Islet precursor cell (in vitro differentiated cells): Measurements from ENCODE around the gene LUC7L.
A peak's percentile ranks its signal among the peaks of the same experiment; 100 is the strongest.
"Not testable (repeated sequence)": the region's sequence is repeated elsewhere in the genome, so short reads cannot be mapped to it uniquely, and the experiment has no call there.

Experiments
- DNase-seq: peaks from one replicate; pipeline ENCODE4 v3.0.0-alpha.2; 2018

The LUC7L gene

GRCh38 chr16:164134-164823, 65.0 kb downstream of the LUC7L start:
- DNase-seq, result not testable (repeated sequence)

DNA sequence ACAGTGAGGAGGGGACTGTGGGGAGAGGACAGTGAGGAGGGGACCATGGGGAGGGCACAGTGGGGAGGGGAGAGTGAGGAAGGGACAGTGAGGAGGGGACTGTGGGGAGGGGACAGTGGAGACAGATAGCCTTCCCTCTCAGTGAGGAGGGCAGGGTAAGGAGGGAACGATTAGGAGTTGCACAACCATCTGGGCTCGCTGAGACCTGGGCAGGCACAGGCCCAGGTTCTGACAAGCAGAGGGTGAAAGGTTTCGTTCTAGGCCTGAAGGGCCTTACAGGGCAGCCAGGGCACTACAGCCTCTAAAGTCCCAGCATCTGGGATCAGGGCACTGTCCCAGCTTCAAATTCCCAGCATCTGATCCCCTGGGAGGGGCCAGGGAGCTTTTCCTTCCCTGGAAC, 65.6 kb downstream of the LUC7L start:
- not testable (repeated sequence) for DNase-seq

DNA sequence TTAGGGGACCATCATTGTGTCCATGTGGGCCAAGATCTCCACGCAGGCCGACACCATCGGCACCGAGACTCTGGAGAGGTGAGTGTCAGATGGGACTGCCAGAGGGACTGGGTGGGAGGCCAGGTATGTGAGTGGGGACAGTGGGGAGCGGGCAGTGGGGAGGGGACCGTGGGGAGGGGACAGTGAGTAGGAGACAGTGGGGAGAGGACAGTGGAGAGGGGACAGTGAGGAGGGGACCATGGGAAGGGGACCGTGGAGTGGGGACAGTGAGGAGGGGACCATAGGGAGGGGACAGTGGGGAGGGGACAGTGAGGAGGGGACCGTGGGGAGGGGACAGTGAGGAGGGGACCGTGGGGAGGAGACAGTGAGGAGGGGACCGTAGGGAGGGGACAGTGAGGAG, 66.1 kb downstream of the LUC7L start:
- DNase-seq, result not testable (repeated sequence)

DNA sequence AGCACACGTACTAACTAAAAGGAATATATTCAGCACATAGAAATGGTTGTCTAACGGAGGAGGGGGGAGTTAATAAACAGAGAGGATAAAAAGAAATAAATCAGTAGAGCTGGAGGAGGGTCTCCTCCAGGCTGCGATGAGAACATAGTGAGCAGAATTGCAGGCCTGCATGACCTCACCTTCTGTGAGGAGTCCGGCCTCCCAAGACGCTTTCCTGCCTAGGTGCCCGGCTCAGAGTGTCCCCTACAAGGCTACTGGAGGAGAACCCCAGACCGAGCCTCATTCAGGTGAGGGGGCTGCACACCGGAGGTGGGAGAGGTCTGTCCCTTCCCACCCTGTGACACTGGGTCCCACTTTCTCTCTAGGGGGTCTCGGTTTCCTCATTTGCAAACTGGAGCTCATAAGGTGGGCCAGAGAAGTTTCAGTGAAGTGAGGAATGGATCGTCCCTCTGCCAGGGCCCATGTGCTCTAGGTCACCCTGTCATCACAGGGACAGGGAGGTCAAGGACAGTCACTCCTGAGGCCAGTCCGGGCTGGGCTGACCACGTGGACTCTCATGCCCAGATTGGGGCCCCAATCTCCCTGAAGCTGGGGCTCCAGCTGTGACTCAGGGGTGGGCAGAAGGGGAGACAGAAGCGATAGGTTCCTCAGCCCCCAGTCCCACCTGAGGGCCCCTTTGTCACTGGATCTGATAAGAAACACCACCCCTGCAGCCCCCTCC, 66.8 kb downstream of the LUC7L start:
- DNase-seq, result no peak

GRCh38 chr16:160691-161190, 68.5 kb downstream of the LUC7L start:
- DNase-seq, result no peak

DNA sequence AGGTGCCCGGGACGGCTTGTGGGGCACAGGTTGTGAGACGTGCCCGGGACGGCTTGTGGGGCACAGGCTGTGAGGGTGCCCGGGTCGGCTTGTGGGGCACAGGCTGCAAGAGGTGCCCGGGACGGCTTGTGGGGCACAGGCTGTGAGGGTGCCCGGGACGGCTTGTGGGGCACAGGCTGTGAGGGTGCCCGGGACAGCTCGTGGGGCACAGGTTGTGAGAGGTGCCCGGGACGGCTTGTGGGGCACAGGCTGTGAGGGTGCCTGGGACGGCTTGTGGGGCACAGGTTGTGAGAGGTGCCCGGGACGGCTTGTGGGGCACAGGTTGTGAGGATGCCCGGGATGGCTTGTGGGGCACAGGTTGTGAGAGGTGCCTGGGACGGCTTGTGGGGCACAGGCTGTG, 69.0 kb downstream of the LUC7L start:
- DNase-seq, result not testable (repeated sequence)

DNA sequence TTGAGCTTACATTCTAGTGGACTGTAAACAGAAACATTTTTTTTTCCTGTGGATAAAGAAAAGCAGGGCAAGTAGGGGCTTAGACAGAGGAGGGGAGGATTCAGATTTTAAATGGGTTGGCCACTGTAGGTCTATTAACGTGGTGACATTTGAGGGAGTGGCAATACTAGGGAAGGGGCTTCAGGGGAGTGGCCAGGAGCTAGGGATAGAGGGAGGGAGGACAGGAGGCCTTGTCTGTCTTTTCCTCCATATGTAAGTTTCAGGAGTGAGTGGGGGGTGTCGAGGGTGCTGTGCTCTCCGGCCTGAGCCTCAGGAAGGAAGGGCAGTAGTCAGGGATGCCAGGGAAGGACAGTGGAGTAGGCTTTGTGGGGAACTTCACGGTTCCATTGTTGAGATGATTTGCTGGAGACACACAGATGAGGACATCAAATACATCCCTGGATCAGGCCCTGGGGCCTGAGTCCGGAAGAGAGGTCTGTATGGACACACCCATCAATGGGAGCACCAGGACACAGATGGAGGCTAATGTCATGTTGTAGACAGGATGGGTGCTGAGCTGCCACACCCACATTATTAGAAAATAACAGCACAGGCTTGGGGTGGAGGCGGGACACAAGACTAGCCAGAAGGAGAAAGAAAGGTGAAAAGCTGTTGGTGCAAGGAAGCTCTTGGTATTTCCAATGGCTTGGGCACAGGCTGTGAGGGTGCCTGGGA, 70.0 kb downstream of the LUC7L start:
- no peak for DNase-seq

GRCh38 chr16:155031-155398, 74.2 kb downstream of the LUC7L start:
- DNase-seq, result no peak

GRCh38 chr16:154217-155030, 74.8 kb downstream of the LUC7L start:
- DNase-seq, result peak; percentile 70

DNA sequence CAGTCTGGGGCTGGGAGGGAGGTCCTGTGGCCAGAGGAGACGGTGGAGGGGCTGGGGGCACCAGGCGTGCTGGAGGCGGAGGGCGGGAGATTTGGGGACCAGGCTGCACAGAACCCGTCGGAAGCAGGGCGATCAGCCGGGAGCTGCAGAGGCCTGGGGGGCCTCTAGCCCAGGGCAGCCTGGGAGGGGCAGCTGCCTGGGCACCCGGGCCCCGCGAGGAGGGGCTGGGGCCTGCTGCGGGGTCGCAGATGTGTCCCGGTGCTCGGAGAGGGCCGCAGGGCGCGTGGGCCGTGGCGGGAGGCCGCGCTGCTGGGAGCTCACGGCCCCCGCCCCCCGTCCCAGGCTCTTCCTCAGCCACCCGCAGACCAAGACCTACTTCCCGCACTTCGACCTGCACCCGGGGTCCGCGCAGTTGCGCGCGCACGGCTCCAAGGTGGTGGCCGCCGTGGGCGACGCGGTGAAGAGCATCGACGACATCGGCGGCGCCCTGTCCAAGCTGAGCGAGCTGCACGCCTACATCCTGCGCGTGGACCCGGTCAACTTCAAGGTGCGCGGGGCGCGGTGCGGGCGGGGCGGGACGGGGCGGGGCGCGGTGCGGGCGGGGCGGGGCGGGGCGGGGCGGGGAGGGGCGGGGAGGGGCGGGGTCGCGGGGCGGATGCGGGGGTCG, 75.6 kb downstream of the LUC7L start:
- not testable (repeated sequence) for DNase-seq

- DNase-seq, result not testable (repeated sequence)
These were observed 76.1 kb downstream of the LUC7L start for GRCh38 chr16:153129-153521.

DNA sequence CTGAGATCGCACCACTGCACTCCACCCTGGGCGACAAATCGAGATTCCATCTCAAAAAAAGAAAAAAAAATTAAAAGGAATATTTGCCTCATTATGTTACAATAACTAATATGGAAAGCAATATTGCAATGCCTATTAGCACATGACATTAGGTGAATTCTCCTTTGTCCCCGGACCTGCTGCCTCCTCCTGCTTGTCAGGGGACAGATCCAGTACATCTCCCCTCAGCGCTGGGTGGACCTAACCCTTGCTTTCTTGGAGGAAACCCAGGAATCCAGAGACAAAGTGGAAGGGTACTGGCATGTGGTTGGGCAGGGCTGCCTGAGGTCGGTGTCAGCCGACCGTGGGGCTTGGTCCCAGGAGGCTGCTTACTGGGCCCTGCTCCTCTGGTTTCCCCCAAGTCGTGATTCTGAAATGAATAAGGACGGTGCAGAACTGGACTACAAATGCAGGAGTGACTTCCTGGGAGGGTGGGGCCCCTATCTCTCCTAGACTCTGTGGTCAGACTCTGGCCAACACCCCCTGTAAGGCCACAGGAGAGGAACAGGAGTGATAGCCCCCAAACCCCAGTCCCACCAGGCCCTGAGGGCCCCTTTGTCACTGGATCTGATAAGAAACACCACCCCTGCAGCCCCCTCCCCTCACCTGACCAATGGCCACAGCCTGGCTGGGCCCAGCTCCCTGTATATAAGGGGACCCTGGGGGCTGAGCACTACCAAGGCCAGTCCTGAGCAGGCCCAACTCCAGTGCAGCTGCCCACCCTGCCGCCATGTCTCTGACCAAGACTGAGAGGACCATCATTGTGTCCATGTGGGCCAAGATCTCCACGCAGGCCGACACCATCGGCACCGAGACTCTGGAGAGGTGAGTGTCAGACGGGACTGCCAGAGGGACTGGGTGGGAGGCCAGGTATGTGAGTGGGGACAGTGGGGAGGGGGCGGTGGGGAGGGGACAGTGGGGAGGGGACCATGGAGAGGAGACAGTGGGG, 76.8 kb downstream of the LUC7L start, which contains the start of gene HBZ:
Gene HBZ, plus strand, starts transcription at position 504 of the 988 bp plus-strand sequence. Its CDS starts 266 bp downstream, at position 770.
- DNase-seq, result no peak

DNA sequence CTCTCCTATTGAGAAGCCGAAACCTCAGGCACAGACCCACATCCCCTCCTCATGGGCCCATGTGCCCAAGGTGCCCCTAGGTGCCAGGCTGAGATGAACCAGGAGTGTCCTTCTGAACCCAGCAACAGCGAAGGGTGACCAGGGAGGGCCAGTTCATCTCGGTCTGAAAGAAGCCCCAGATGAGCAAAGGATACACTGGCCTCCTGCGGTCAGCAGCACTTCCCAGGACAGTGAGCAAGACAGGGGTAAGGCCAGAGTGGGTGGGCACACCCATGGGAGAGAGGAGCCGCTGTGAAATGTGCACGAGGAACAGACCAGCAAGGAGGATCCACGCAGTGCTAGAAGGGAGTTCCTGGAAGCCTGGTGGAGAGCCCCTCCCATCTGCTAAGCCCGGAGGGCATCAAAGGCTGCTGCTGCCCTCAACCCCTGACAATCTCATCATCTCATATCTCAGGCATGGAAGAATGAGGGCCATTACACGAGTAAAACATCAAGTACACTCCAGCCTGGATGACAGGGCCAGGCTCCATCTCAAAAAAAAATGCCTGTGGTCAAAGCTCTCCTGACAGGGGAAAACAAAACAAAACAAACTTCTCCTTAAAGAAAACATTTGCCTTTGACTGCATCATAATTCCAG, 80.1 kb downstream of the LUC7L start:
- DNase-seq, result no peak

DNA sequence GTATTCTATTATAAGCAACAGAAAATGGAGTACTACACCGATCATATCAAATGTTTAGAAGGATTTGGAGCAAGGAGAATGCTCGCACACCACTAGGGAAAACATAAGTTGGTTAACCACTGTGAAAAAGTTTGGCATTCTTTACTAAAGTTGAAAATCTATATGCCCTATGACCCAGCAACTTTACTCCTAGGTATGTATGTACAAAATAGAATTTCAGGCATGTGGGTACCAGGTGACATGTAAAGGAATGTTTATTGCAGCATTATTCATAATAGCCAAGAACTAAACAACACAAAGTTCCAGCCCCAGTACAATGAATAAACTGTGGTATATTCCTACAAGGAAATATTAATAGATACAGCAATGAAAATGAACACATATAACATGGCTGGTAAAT, 82.6 kb downstream of the LUC7L start:
- no peak for DNase-seq

DNA sequence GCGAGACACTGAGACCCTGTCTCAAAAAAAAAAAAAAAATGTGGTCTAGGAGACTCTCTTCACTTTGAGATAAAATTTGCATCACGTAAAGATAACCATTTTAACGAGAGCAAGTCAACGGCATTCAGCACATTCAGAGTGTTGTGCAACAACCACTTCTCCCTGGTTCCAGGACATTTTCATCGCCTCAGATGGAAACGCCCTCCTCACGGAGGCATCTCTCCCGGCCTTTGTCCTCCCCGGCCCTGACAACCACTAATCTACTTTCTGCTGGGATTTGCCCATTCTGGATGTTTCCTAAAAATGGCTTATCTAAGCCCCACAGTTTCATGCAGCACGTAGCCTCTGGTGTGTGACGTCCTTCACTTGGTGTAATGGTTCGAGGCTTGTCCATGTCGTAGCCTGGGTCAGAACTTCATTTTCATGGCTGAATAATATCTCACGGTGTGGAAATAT, 84.4 kb downstream of the LUC7L start:
- DNase-seq, result no peak

GRCh38 chr16:143456-143855, 85.8 kb downstream of the LUC7L start:
- no peak for DNase-seq

GRCh38 chr16:143047-143446, 86.2 kb downstream of the LUC7L start:
- no peak for DNase-seq

GRCh38 chr16:142405-142967, 86.8 kb downstream of the LUC7L start:
- DNase-seq, result no peak

GRCh38 chr16:140175-140857, 88.9 kb downstream of the LUC7L start:
- DNase-seq, result no peak
